GM12878 (cell line): ENCODE results near the gene YIF1A. TPM values are rescaled to one million over a fixed set of nuclear protein-coding genes. Genes with fewer than 3 reads are reported as not detected.

Experiments used
- ATAC-seq: fragments of 200-7000 bp; cut with Tn5 transposase; 3 replicates; pipeline ENCODE4 v1.9.1; 2020; ENCODE audit warnings: mild to moderate bottlenecking, moderate library complexity
- BruUV-seq: library from RNA; stranded (reverse); fragments of 400-500 nt; replicated peaks from 2 replicates; lab custom pipeline; 2021; lab: Mats Ljungman, UMichigan
- CTCF ChIA-PET: fragments of 300-600 bp; sonication (Branson Sonifier 250); formaldehyde crosslinking; extraction: SDS; loops from one replicate; lab custom pipeline; 2021; ENCODE audit warnings: inconsistent platforms; lab: Yijun Ruan, JAX
- POLR2A ChIA-PET: fragments of 350-600 bp; formaldehyde crosslinking; extraction: SDS; loops from one replicate; lab custom pipeline; 2021; ENCODE audit warnings: inconsistent platforms; lab: Charles Lee
- RAD21 ChIA-PET: fragments of 300-600 bp; sonication (Branson Sonifier 250); formaldehyde crosslinking; loops from one replicate; lab custom pipeline; 2023; ENCODE audit warnings: antibody characterized with exemption; ENCODE audit not compliant: unreplicated experiment; lab: Charles Lee
- SMC1A ChIA-PET: fragments of 300-600 bp; sonication (Branson Sonifier 250); formaldehyde crosslinking; loops from one replicate; lab custom pipeline; 2023; ENCODE audit not compliant: unreplicated experiment, uncharacterized antibody; lab: Charles Lee
- DNase-seq: peaks from one replicate; pipeline ENCODE4 v3.0.0-alpha.2; 2011; ENCODE audit warnings: low read depth, low spot score
- FAIRE-seq: peaks from 3 replicates; lab custom pipeline; 2011; peaks lifted over from hg19 to GRCh38; lab: Jason Lieb, UNC
- H2AFZ ChIP-seq: 2 replicates; pipeline ENCODE4 v1.6.0; 2011; ENCODE audit warnings: low read depth, low read length, control low read depth; ENCODE audit not compliant: control insufficient read depth
- H3K27ac ChIP-seq: 2 replicates; pipeline ENCODE4 v1.5.1; 2011; ENCODE audit warnings: control low read depth; ENCODE audit not compliant: control insufficient read depth, insufficient read depth
- H3K27me3 ChIP-seq, 2 experiments: replicated peaks in 1 of 2; 2 replicates each; pipeline versions ENCODE4 v1.6.0 to v1.6.1; 2011; ENCODE audit warnings: low read length in 1 of 2; ENCODE audit not compliant: control insufficient read depth in 2 of 2, insufficient read depth in 2 of 2
- H3K36me3 ChIP-seq, 2 experiments: 2 replicates each; pipeline ENCODE4 v1.5.1; 2011; ENCODE audit warnings: low read length in 1 of 2; ENCODE audit not compliant: control insufficient read depth in 2 of 2, insufficient read depth in 2 of 2
- H3K4me1 ChIP-seq: 2 replicates; pipeline ENCODE4 v1.6.1; 2011; ENCODE audit warnings: mild to moderate bottlenecking, low read length, moderate library complexity, mixed read lengths; ENCODE audit not compliant: control insufficient read depth, insufficient read depth
- H3K4me2 ChIP-seq: 2 replicates; pipeline ENCODE4 v1.6.0; 2011; ENCODE audit warnings: control low read depth; ENCODE audit not compliant: control insufficient read depth, insufficient read depth
- H3K4me3 ChIP-seq: fragments of 200-600 bp; sonication (generic); 2 replicates; pipeline ENCODE4 v1.5.1; 2016
- H3K79me2 ChIP-seq: 2 replicates; pipeline ENCODE4 v1.6.0; 2011; ENCODE audit warnings: low read length; ENCODE audit not compliant: control insufficient read depth, insufficient read depth
- H3K9ac ChIP-seq: 2 replicates; pipeline ENCODE4 v1.8.0; 2011; ENCODE audit warnings: low read length, control low read depth, mixed read lengths; ENCODE audit not compliant: control insufficient read depth, insufficient read depth
- H3K9me3 ChIP-seq: replicated peaks from 3 replicates; pipeline ENCODE4 v1.5.1; 2011; ENCODE audit warnings: mild to moderate bottlenecking, low read length; ENCODE audit not compliant: control insufficient read depth, insufficient read depth
- H4K20me1 ChIP-seq: 2 replicates; pipeline ENCODE4 v1.6.0; 2011; ENCODE audit not compliant: control insufficient read depth, insufficient read depth
- CEBPZ ChIP-seq: fragments of 150-350 bp; IDR thresholded peaks from 2 replicates; pipeline ENCODE4 v1.6.1; 2016; ENCODE audit warnings: low read depth, low read length
- GATAD2B ChIP-seq: fragments of 450-650 bp; conservative IDR thresholded peaks from 2 replicates; pipeline ENCODE4 v1.6.1; 2017; ENCODE audit warnings: low read depth, mild to moderate bottlenecking, moderate library complexity
- HDGF ChIP-seq: fragments of 450-650 bp; IDR thresholded peaks from 2 replicates; pipeline ENCODE4 v1.6.1; 2016; ENCODE audit warnings: antibody characterized with exemption
- KLF5 ChIP-seq: fragments of 450-650 bp; IDR thresholded peaks from 2 replicates; pipeline ENCODE4 v1.6.1; 2014; ENCODE audit warnings: mild to moderate bottlenecking; ENCODE audit not compliant: partially characterized antibody
- MXI1 ChIP-seq: fragments of 150-350 bp; IDR thresholded peaks from 2 replicates; pipeline ENCODE4 v1.6.1; 2011; ENCODE audit warnings: low read depth, mild to moderate bottlenecking, inconsistent platforms, low read length, improper control_type of control experiment
- PBX3 ChIP-seq: IDR thresholded peaks from 2 replicates; pipeline ENCODE4 v1.6.1; 2011; ENCODE audit warnings: mild to moderate bottlenecking, low read depth, low read length, moderate library complexity; ENCODE audit not compliant: insufficient replicate concordance
- POLR2AphosphoS2 ChIP-seq: IDR thresholded peaks from 2 replicates; pipeline ENCODE4 v1.6.1; 2011; ENCODE audit warnings: low read depth, mild to moderate bottlenecking, low read length, improper control_type of control experiment, moderate library complexity
- RBBP5 ChIP-seq: fragments of 200-600 bp; sonication (generic); conservative IDR thresholded peaks from 2 replicates; pipeline ENCODE4 v1.6.1; 2016
- REST ChIP-seq: IDR thresholded peaks from 2 replicates; pipeline ENCODE4 v1.6.1; 2012; ENCODE audit warnings: mild to moderate bottlenecking, low read depth, low read length
- ZBED1 ChIP-seq: IDR thresholded peaks from 2 replicates; pipeline ENCODE4 v1.6.1; 2016; ENCODE audit warnings: borderline replicate concordance
- ZBTB40 ChIP-seq: fragments of 450-650 bp; IDR thresholded peaks from 2 replicates; pipeline ENCODE4 v1.6.1; 2016; ENCODE audit warnings: mild to moderate bottlenecking, moderate library complexity, borderline replicate concordance
- WGBS: methylation state at CpG from one replicate; pipeline ENCODE4 v1.1.6; 2016; ENCODE audit warnings: low lambda C conversion rate; ENCODE audit not compliant: insufficient replicate concordance, insufficient coverage; ENCODE audit errors: missing lambda C conversion rate; 5-methylcytosine and 5-hydroxymethylcytosine counted together
- in situ Hi-C: fragments of 300-500 bp; cut with MboI; formaldehyde crosslinking; loops from 9 replicates; pipeline ENCODE4 v1.14.3; 2018; ENCODE audit warnings: mixed read lengths
- intact Hi-C: fragments of 100-400 bp; cut with micrococcal nuclease; formaldehyde crosslinking; loops from one replicate; pipeline ENCODE4 v1.14.2; 2022; ENCODE audit not compliant: unreplicated experiment
- polyA plus RNA-seq, 11 experiments: library from polyadenylated mRNA; depleted of rRNA in 4 of 11; unstranded in 6 of 11; stranded (reverse) in 5 of 11; fragments of >200 nt; fragmentation: Nextera tagmentation in 4 of 11; fragmentation: Illumina TruSeq in 1 of 11; extraction: Ambion mirVana in 4 of 11; extraction: Trizol in 1 of 11; gene quantifications; 1 replicate in 1 of 11; 2 replicates in 10 of 11; pipeline versions ENCODE4 v1.2.1 to v1.2.3, GENCODE V29; 2011 to 2016; ENCODE audit warnings: inconsistent platforms in 2 of 11, missing spikeins in 2 of 11, low read depth in 1 of 11
- total RNA-seq, 4 experiments: library from RNA; depleted of rRNA in 3 of 4; stranded (reverse); fragments of >200 nt in 3 of 4; fragmentation: Illumina TruSeq in 1 of 4; extraction: Trizol in 1 of 4; gene quantifications; 2 replicates each; pipeline versions ENCODE4 v1.2.1 to v1.2.3, GENCODE V29; 2013 to 2021

The YIF1A gene
- total and polyA plus RNA-seq, 10 of the 15 experiments (the other 5 are each of a cell fraction or from before 2014, with no cell fraction given), result 6.6 to 128 (median 71.7) TPM

- intact Hi-C loops, result no loop called here
- H3K9ac ChIP-seq, result no peak overlapping the region
- FAIRE-seq, result no peak
- no peak overlapping the region for H3K27ac ChIP-seq
- H3K4me3 ChIP-seq, result no peak overlapping the region
- SMC1A ChIA-PET, result interaction anchor here (1.0 to 3.4 kb wide), 2 partner anchors 10 to 14 kb away, joined by 3 to 10 read pairs; partner anchors contain the start of gene RAB1B
- peaks cover 12% of the 10 kb centered on the region for H3K4me1 ChIP-seq
- ATAC-seq, result no peak
- no peak for DNase-seq
- H4K20me1 ChIP-seq, result no peaks in the 10 kb centered on the region; the same call in none of the 2 replicates
- H2AFZ ChIP-seq, result no peak overlapping the region
- no peaks in the 10 kb centered on the region for H3K79me2 ChIP-seq
- POLR2A ChIA-PET, result interaction anchor here (1.0 to 2.0 kb wide), 3 partner anchors 8 to 13 kb away, joined by 4 to 7 read pairs (median 5); partner anchors contain the start of genes RAB1B and YIF1A
- no TSS peak for BruUV-seq
- no peaks in the 10 kb centered on the region for H3K9me3 ChIP-seq
- 75% methylated on average over 6 of the region's 6 CpGs for WGBS
- no peaks in the 10 kb centered on the region for H3K27me3 ChIP-seq
- H3K4me2 ChIP-seq, result no peak overlapping the region
- CTCF ChIA-PET, result interaction anchor here (0.8 to 3.3 kb wide), 5 partner anchors 7 to 160 kb away, joined by 3 to 29 read pairs (median 7); partner anchors contain the start of genes RIN1 and YIF1A
- RAD21 ChIA-PET, result interaction anchor here (1.7 to 2.2 kb wide), 2 partner anchors 13 to 59 kb away, joined by 9 to 11 read pairs; partner anchors contain the start of gene RAB1B
- peaks cover 0 to 5% of the 10 kb centered on the region in 2 experiments; a peak in 3 of 4 replicates for H3K36me3 ChIP-seq
- in situ Hi-C loops, result no loop called here
- TF ChIP-seq KLF5 (no peak), HDGF (no peak), CEBPZ (no peak), MXI1 (no peak), REST (no peak), ZBED1 (no peak), POLR2AphosphoS2 (no peak), ZBTB40 (no peak), RBBP5 (no peak), GATAD2B (no peak), PBX3 (no peak)
Observed at GRCh38 chr11:66281001-66281400, 7.9 kb downstream of the YIF1A start.
